HepG2 (cell line): Measurements from ENCODE around the gene ATP8B1. TPM values are rescaled to one million over a fixed set of nuclear protein-coding genes. Genes with fewer than 3 reads are reported as not detected.
A peak's percentile ranks its signal among the peaks of the same experiment; 100 is the strongest.

Source experiments
- DR1 ChIP-seq: sonication (generic); formaldehyde crosslinking; IDR thresholded peaks from 2 replicates; pipeline ENCODE4 v1.8.0; 2021; ENCODE audit warnings: mild to moderate bottlenecking, missing genetic modification reagents, inconsistent platforms
- FOXA3 ChIP-seq: IDR thresholded peaks from 2 replicates; pipeline ENCODE4 v1.6.1; 2016; ENCODE audit warnings: missing genetic modification reagents, missing compliant biosample characterization
- MED1 ChIP-seq: sonication (generic); formaldehyde crosslinking; IDR thresholded peaks from 2 replicates; pipeline ENCODE4 v1.4.0; 2020; ENCODE audit warnings: missing genetic modification reagents
- MEIS2 ChIP-seq: sonication (generic); formaldehyde crosslinking; IDR thresholded peaks from 2 replicates; pipeline ENCODE4 v1.9.0; 2021; ENCODE audit warnings: mild to moderate bottlenecking, missing genetic modification reagents
- NAIF1 ChIP-seq: sonication (generic); formaldehyde crosslinking; IDR thresholded peaks from 2 replicates; pipeline ENCODE4 v1.5.0; 2020; ENCODE audit warnings: mild to moderate bottlenecking, missing genetic modification reagents, borderline replicate concordance
- PHF8 ChIP-seq: sonication (generic); formaldehyde crosslinking; IDR thresholded peaks from 2 replicates; pipeline ENCODE4 v1.5.0; 2020; ENCODE audit warnings: missing genetic modification reagents
- ZBTB40 ChIP-seq, 2 experiments: fragments of 450-650 bp in 1 of 2; sonication (generic) in 1 of 2; formaldehyde crosslinking in 1 of 2; IDR thresholded peaks; 2 replicates each; pipeline versions ENCODE4 v1.6.1 to v1.8.0; 2016 to 2022; ENCODE audit warnings: antibody characterized with exemption in 1 of 2, mild to moderate bottlenecking in 1 of 2, missing genetic modification reagents in 1 of 2
- ZFP82 ChIP-seq: sonication (generic); formaldehyde crosslinking; IDR thresholded peaks from 2 replicates; pipeline ENCODE4 v1.5.1; 2020; ENCODE audit warnings: mild to moderate bottlenecking, missing genetic modification reagents, borderline replicate concordance
- ZFP91 ChIP-seq: sonication (generic); formaldehyde crosslinking; IDR thresholded peaks from 2 replicates; pipeline ENCODE4 v1.9.0; 2022; ENCODE audit warnings: missing genetic modification reagents, mild to moderate bottlenecking, borderline replicate concordance
- ZNF331 ChIP-seq: sonication (generic); formaldehyde crosslinking; IDR thresholded peaks from 2 replicates; pipeline ENCODE4 v1.4.0; 2020; ENCODE audit warnings: missing genetic modification reagents
- ZNF44 ChIP-seq: sonication (generic); formaldehyde crosslinking; IDR thresholded peaks from 2 replicates; pipeline ENCODE4 v1.5.1; 2020; ENCODE audit warnings: mild to moderate bottlenecking, missing genetic modification reagents
- ZNF503 ChIP-seq: sonication (generic); formaldehyde crosslinking; IDR thresholded peaks from 2 replicates; pipeline ENCODE4 v1.4.0; 2020; ENCODE audit warnings: missing genetic modification reagents
- ZNF558 ChIP-seq: sonication (generic); formaldehyde crosslinking; IDR thresholded peaks from 2 replicates; pipeline ENCODE4 v1.9.0; 2022; ENCODE audit warnings: mild to moderate bottlenecking, missing genetic modification reagents, borderline replicate concordance
- ZNF605 ChIP-seq: sonication (generic); formaldehyde crosslinking; IDR thresholded peaks from 2 replicates; pipeline ENCODE4 v1.8.0; 2022; ENCODE audit warnings: mild to moderate bottlenecking, missing genetic modification reagents
- ZNF674 ChIP-seq: sonication (generic); formaldehyde crosslinking; IDR thresholded peaks from 2 replicates; pipeline ENCODE4 v1.5.0; 2020; ENCODE audit warnings: low read depth, mild to moderate bottlenecking, missing genetic modification reagents
- polyA plus RNA-seq, 8 experiments: library from polyadenylated mRNA; depleted of rRNA in 3 of 8; stranded (reverse) in 7 of 8; unstranded in 1 of 8; fragments of >200 nt; fragmentation: Illumina TruSeq in 4 of 8; extraction: Trizol in 4 of 8; gene quantifications; 2 replicates each; pipeline versions ENCODE4 v1.2.1 to v1.2.3, GENCODE V29; 2011 to 2016; ENCODE audit warnings: low read depth in 4 of 8, missing spikeins in 1 of 8, mixed read lengths in 1 of 8; ENCODE audit not compliant: insufficient read depth in 1 of 8
- total RNA-seq, 5 experiments: library from RNA; depleted of rRNA; stranded (reverse); fragments of >200 nt; fragmentation: Illumina TruSeq; extraction: Trizol; gene quantifications; 2 replicates each; pipeline ENCODE4 v1.2.3, GENCODE V29; 2016; ENCODE audit warnings: low read depth in 1 of 5

Gene ATP8B1
- total and polyA plus RNA-seq, 2 of the 13 experiments (the other 11 are each of a cell fraction or from before 2014, with no cell fraction given), result 2.8 to 4.0 TPM

- TF ChIP-seq MED1, result no peak
- no peak for TF ChIP-seq FOXA3 (CRISPR knock-in tag)
- TF ChIP-seq ZNF674 (CRISPR knock-in tag), result no peak
- no peak for TF ChIP-seq ZNF503 (CRISPR knock-in tag)
- 0 out of 2 replicates have a peak, but pooled peaks have one; percentile 29 for TF ChIP-seq ZNF605 (CRISPR knock-in tag)
- TF ChIP-seq ZBTB40 (IDR thresholded peaks at IDR 0.05), result no peak
- TF ChIP-seq ZBTB40 (CRISPR knock-in tag; IDR thresholded peaks at IDR 0.05), result 0 out of 2 replicates have a peak, but pooled peaks have one; percentile 29
- no peak; the same call in 1 of the 2 replicates for TF ChIP-seq ZFP82 (CRISPR knock-in tag)
- peak; percentile 47; the same call in 1 of the 2 replicates for TF ChIP-seq ZFP91 (CRISPR knock-in tag)
- TF ChIP-seq NAIF1 (CRISPR knock-in tag), result no peak
- TF ChIP-seq ZNF558 (CRISPR knock-in tag), result 0 out of 2 replicates have a peak, but pooled peaks have one; percentile 58
- TF ChIP-seq ZNF44 (CRISPR knock-in tag), result no peak
- TF ChIP-seq MEIS2, result no peak
- TF ChIP-seq DR1 (CRISPR knock-in tag), result peak; percentile 43; the same call in 1 of the 2 replicates
- TF ChIP-seq PHF8 (CRISPR knock-in tag), result peak; percentile 53
- 0 out of 2 replicates have a peak, but pooled peaks have one; percentile 18 for TF ChIP-seq ZNF331 (CRISPR knock-in tag)
These were observed at the start of gene ATP8B1 (continued) for GRCh38 chr18:57803103-57803969.
